ENCODE measurements around the gene SDC3.
"Not testable (repeated sequence)": the region's sequence is repeated elsewhere in the genome, so short reads cannot be mapped to it uniquely, and the experiment has no call there.

SDC3 gene

DNA sequence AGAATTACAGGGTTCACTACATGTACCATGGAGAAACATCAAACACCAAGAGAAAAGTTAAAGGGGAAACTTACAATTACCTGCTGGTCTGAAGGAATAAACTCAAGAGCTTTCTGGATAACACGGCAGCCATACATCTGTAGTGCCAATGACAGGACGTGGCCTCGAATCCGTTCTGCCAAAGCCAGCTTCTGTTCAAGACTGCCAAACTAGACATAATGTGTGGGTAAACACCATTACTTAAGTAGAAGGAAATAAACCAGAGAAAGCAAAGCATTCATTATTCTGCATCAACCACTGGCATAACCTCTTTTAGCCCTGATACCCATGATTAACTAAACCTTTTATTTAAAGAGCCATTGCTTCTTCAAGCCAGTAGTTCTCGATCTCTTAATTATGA, 41.5 kb upstream of the SDC3 start:
- ChIA-PET CTCF (no interaction called here), POLR2A (no interaction called here)

DNA sequence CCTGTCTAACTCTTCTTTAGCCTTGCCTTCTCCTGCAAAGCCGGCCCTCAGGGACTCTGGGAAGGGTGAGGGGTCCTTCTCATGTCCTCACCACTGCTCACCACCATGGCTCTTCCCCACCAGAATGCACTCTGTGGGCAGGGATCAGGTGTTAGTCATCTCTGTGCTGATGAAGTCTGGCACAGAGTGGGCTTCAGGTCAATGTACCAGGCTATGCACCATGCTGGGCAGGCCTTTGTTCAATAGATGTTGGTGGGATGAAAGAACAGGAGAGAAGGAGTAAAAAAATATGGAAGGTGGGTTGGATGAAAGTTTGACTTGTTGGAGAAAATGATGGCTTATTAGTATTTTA, 40.9 kb upstream of the SDC3 start:
- peaks cover 35 to 91% (median 66%) of the 10 kb centered on the region in 4 experiments for H3K36me3 ChIP-seq (ENCODE audit: control insufficient read depth in 4 of 4, insufficient read depth in 4 of 4, low read length in 3 of 4)
- H3K4me1 ChIP-seq (ENCODE audit: control extremely low read depth in 1 of 4, control insufficient read depth in 4 of 4, insufficient read depth in 4 of 4, low read length in 3 of 4); POLR2A ChIA-PET; DNase-seq; H3K9me3 ChIP-seq (ENCODE audit: control extremely low read depth in 1 of 5, control insufficient read depth in 4 of 5, insufficient read depth in 2 of 5, low read depth in 1 of 5, low read length in 4 of 5); H3K27ac ChIP-seq (ENCODE audit: insufficient read depth in 1 of 2, low read depth in 1 of 2, low read length in 2 of 2, poor library complexity in 1 of 2, severe bottlenecking in 2 of 2); H3K4me3 ChIP-seq (ENCODE audit: control insufficient read depth in 1 of 7, extremely low read depth in 1 of 7, insufficient read depth in 4 of 7, low read depth in 2 of 7, low read length in 6 of 7); CTCF ChIA-PET; H3K27me3 ChIP-seq (replicated peaks in 2 of 5; ENCODE audit: control insufficient read depth in 4 of 5, insufficient read depth in 5 of 5, low read length in 4 of 5): not testable (repeated sequence)
- WGBS (ENCODE audit: insufficient coverage): no CpG with 5 or more reads among the region's 1 CpG

More for the DNA sequence above, 41.5 kb upstream of the SDC3 start:
- H3K9me3 ChIP-seq (ENCODE audit: control extremely low read depth in 1 of 5, control insufficient read depth in 4 of 5, insufficient read depth in 2 of 5, low read depth in 1 of 5, low read length in 4 of 5): no peaks in the 10 kb centered on the region
- H3K4me1 ChIP-seq (ENCODE audit: control extremely low read depth in 1 of 4, control insufficient read depth in 4 of 4, insufficient read depth in 4 of 4, low read length in 3 of 4): no peaks in the 10 kb centered on the region
- no peak overlapping the region for H3K27ac ChIP-seq (ENCODE audit: insufficient read depth in 1 of 2, low read depth in 1 of 2, low read length in 2 of 2, poor library complexity in 1 of 2, severe bottlenecking in 2 of 2)
- 97% methylated on average over 5 of the region's 5 CpGs for WGBS (ENCODE audit: insufficient coverage)
- H3K4me3 ChIP-seq (ENCODE audit: control insufficient read depth in 1 of 7, extremely low read depth in 1 of 7, insufficient read depth in 4 of 7, low read depth in 2 of 7, low read length in 6 of 7): no peak overlapping the region
- H3K36me3 ChIP-seq (ENCODE audit: control insufficient read depth in 4 of 4, insufficient read depth in 4 of 4, low read length in 3 of 4): peaks cover 35 to 89% (median 64%) of the 10 kb centered on the region in 4 experiments
- no peak for DNase-seq
- no peaks in the 10 kb centered on the region for H3K27me3 ChIP-seq (replicated peaks in 2 of 5; ENCODE audit: control insufficient read depth in 4 of 5, insufficient read depth in 5 of 5, low read length in 4 of 5)

DNA sequence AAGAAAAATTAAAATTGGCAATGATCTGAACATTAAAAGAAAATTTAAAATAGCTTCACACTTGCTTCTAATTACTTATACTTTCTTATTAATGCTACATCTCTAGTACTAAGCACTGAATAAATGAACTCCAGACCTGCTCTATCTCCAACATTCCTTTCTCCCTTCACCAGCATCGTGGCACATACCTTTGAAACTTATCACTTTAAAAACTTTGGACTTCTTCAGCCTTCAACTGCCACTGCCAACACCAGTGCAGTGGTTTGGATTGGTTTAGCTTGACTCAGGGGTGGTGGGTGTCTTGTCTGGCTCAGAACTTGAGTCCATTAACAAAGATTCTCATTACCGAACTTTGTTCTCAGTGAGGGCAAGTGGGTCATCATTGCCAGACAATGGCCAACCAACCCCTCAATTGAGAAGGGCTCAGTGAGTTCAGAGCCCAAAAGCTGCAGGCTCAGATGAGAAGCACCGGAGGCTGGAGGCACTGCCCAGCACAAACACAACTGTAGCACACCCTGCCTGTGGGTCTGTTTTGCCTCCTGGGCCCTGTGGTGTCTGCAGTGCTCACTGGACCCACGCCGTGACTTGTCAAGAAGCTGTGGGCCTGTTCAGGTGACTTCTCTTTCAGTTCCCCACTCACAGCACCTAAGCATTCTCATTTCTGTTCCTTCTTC, 40.4 kb upstream of the SDC3 start:
- POLR2A ChIA-PET; H3K4me1 ChIP-seq (ENCODE audit: control extremely low read depth in 1 of 4, control insufficient read depth in 4 of 4, insufficient read depth in 4 of 4, low read length in 3 of 4); H3K4me3 ChIP-seq (ENCODE audit: control insufficient read depth in 1 of 7, extremely low read depth in 1 of 7, insufficient read depth in 4 of 7, low read depth in 2 of 7, low read length in 6 of 7); CTCF ChIA-PET; H3K9me3 ChIP-seq (ENCODE audit: control extremely low read depth in 1 of 5, control insufficient read depth in 4 of 5, insufficient read depth in 2 of 5, low read depth in 1 of 5, low read length in 4 of 5); H3K27me3 ChIP-seq (replicated peaks in 2 of 5; ENCODE audit: control insufficient read depth in 4 of 5, insufficient read depth in 5 of 5, low read length in 4 of 5); DNase-seq; H3K27ac ChIP-seq (ENCODE audit: insufficient read depth in 1 of 2, low read depth in 1 of 2, low read length in 2 of 2, poor library complexity in 1 of 2, severe bottlenecking in 2 of 2): not testable (repeated sequence)
- no CpG with 5 or more reads among the region's 5 CpGs for WGBS (ENCODE audit: insufficient coverage)
- H3K36me3 ChIP-seq (ENCODE audit: control insufficient read depth in 4 of 4, insufficient read depth in 4 of 4, low read length in 3 of 4): peaks cover 32 to 90% (median 67%) of the 10 kb centered on the region in 4 experiments

DNA sequence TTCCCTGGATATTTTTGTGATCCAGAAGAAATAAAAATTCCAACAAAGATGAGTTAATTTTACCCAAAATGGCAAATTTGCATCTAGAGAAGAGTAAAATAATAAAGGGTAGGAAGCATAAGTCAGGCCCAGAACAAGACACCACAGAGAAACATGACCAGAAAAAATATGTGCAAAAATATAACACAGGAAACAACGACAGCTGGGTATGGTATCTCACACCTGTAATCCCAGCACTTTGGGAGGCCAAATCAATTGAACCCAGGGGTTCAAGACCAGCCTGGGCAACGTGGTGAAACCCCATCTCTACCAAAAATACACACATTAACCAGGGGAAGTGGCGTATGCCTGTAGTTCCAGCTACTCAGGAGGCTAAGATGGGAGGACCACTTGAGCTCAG, 39.7 kb upstream of the SDC3 start:
- 100% methylated on average over 1 of the region's 3 CpGs for WGBS (ENCODE audit: insufficient coverage)
- H3K27ac ChIP-seq (ENCODE audit: insufficient read depth in 1 of 2, low read depth in 1 of 2, low read length in 2 of 2, poor library complexity in 1 of 2, severe bottlenecking in 2 of 2): no peak overlapping the region
- no peaks in the 10 kb centered on the region for H3K27me3 ChIP-seq (replicated peaks in 2 of 5; ENCODE audit: control insufficient read depth in 4 of 5, insufficient read depth in 5 of 5, low read length in 4 of 5)
- no peaks in the 10 kb centered on the region for H3K4me1 ChIP-seq (ENCODE audit: control extremely low read depth in 1 of 4, control insufficient read depth in 4 of 4, insufficient read depth in 4 of 4, low read length in 3 of 4)
- H3K4me3 ChIP-seq (ENCODE audit: control insufficient read depth in 1 of 7, extremely low read depth in 1 of 7, insufficient read depth in 4 of 7, low read depth in 2 of 7, low read length in 6 of 7): no peak overlapping the region
- no peaks in the 10 kb centered on the region for H3K9me3 ChIP-seq (ENCODE audit: control extremely low read depth in 1 of 5, control insufficient read depth in 4 of 5, insufficient read depth in 2 of 5, low read depth in 1 of 5, low read length in 4 of 5)
- H3K36me3 ChIP-seq (ENCODE audit: control insufficient read depth in 4 of 4, insufficient read depth in 4 of 4, low read length in 3 of 4): peaks cover 27 to 90% (median 64%) of the 10 kb centered on the region in 4 experiments
- DNase-seq: no peak
- ChIA-PET POLR2A (no interaction called here), CTCF (no interaction called here)

DNA sequence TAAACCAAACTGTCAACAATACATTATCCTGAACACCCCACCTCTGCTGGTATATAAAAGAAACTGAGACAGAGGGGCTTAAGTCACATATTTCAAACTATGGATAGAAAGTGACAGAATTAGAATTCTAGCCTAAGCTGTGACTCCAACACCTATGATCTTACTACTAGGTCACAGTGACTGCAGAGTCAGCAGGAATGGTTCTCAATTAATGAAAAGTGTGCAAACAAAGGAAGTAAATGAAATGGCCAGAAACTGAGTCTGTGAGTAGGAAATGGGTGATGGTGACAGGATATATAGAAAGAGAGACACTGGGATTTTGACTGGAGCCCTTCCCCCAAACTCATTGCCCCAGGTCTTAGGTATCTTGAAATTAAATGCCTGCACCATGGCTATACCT, 38.7 kb upstream of the SDC3 start:
- Histone ChIP-seq H3K27me3 (replicated peaks in 2 of 5; ENCODE audit: control insufficient read depth in 4 of 5, insufficient read depth in 5 of 5, low read length in 4 of 5) (no peaks in the 10 kb centered on the region), H3K9me3 (ENCODE audit: control extremely low read depth in 1 of 5, control insufficient read depth in 4 of 5, insufficient read depth in 2 of 5, low read depth in 1 of 5, low read length in 4 of 5) (no peaks in the 10 kb centered on the region), H3K4me1 (ENCODE audit: control extremely low read depth in 1 of 4, control insufficient read depth in 4 of 4, insufficient read depth in 4 of 4, low read length in 3 of 4) (no peaks in the 10 kb centered on the region), H3K4me3 (ENCODE audit: control insufficient read depth in 1 of 7, extremely low read depth in 1 of 7, insufficient read depth in 4 of 7, low read depth in 2 of 7, low read length in 6 of 7) (no peak overlapping the region), H3K27ac (ENCODE audit: insufficient read depth in 1 of 2, low read depth in 1 of 2, low read length in 2 of 2, poor library complexity in 1 of 2, severe bottlenecking in 2 of 2) (no peak overlapping the region), H3K36me3 (ENCODE audit: control insufficient read depth in 4 of 4, insufficient read depth in 4 of 4, low read length in 3 of 4) (peaks cover 26 to 87% (median 62%) of the 10 kb centered on the region in 4 experiments)
- POLR2A ChIA-PET: no interaction called here
- DNase-seq: no peak
- CTCF ChIA-PET: interaction anchor here (1.0 kb wide), 1 partner anchor 11 kb away, joined by 3 read pairs; no protein-coding TSS in a partner anchor

DNA sequence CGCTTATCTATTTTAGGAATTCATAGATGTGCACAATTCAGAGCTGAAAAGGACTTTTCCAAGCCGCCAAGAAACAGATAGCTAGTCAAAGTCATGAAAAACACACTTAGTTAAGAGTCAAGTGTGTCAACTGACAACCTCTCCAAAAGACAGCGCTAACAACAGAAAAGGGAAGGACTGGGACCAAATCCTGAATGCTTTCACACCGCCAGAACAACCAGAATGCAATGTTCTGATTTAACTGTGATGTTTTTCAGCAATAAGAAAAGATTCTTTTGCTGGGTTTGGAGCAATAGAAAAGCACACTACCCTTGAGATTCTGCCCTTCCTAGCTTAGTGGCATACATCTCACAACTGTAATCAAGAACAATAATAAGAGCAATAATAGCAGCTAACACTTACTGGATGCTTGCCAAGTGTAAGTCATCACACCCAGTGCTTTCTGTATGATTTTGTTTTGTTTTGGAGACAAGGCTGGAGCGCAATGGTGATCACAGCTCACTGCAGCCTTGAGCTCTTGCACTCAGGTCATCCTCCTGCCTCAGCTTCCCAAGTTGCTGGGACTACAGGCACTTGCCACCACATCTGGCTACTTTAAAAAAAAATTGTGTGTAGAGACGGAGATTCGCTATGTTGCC, 33.9 kb upstream of the SDC3 start:
- Histone ChIP-seq H3K36me3 (ENCODE audit: control insufficient read depth in 4 of 4, insufficient read depth in 4 of 4, low read length in 3 of 4) (peaks cover 10 to 86% (median 49%) of the 10 kb centered on the region in 4 experiments), H3K9me3 (ENCODE audit: control extremely low read depth in 1 of 5, control insufficient read depth in 4 of 5, insufficient read depth in 2 of 5, low read depth in 1 of 5, low read length in 4 of 5) (no peaks in the 10 kb centered on the region), H3K27ac (ENCODE audit: insufficient read depth in 1 of 2, low read depth in 1 of 2, low read length in 2 of 2, poor library complexity in 1 of 2, severe bottlenecking in 2 of 2) (no peak overlapping the region), H3K4me1 (ENCODE audit: control extremely low read depth in 1 of 4, control insufficient read depth in 4 of 4, insufficient read depth in 4 of 4, low read length in 3 of 4) (no peaks in the 10 kb centered on the region), H3K27me3 (replicated peaks in 2 of 5; ENCODE audit: control insufficient read depth in 4 of 5, insufficient read depth in 5 of 5, low read length in 4 of 5) (no peaks in the 10 kb centered on the region), H3K4me3 (ENCODE audit: control insufficient read depth in 1 of 7, extremely low read depth in 1 of 7, insufficient read depth in 4 of 7, low read depth in 2 of 7, low read length in 6 of 7) (no peak overlapping the region)
- ChIA-PET POLR2A (interaction anchor here (0.7 to 0.8 kb wide), 2 partner anchors 69 to 144 kb away, joined by 3 to 5 read pairs; no protein-coding TSS in a partner anchor), CTCF (interaction anchor here (0.7 to 3.9 kb wide), 3 partner anchors 10 to 44 kb away, joined by 3 to 14 read pairs (median 7); no protein-coding TSS in a partner anchor)
- DNase-seq: no peak
- 100% methylated on average over 3 of the region's 7 CpGs for WGBS (ENCODE audit: insufficient coverage)

DNA sequence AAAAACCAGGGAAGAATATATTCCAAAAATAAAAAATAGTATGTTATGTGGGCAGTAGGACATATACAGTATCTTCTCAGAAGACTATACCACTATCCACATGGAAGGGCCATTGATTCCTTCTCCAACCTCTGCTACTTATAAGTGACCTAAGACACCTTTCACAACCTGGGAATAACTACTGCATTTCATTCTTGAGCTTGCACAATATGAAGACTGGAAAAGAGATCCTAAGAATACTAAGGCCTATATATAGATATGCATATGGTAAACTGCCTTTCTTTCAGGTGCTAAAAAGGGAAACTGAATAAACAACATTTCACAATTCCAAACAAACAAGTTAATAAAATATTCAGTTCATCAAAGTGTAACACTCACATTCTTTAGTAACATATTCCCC, 32.0 kb upstream of the SDC3 start:
- ChIA-PET POLR2A (interaction anchor here (0.6 to 0.7 kb wide), 2 partner anchors 44 to 433 kb away, joined by 3 to 4 read pairs; no protein-coding TSS in a partner anchor), CTCF (interaction anchor here (3.9 kb wide), 1 partner anchor 11 kb away, joined by 14 read pairs; no protein-coding TSS in a partner anchor)
- no peak for DNase-seq
- H3K4me1 ChIP-seq (ENCODE audit: control extremely low read depth in 1 of 4, control insufficient read depth in 4 of 4, insufficient read depth in 4 of 4, low read length in 3 of 4): no peaks in the 10 kb centered on the region
- no peaks in the 10 kb centered on the region for H3K9me3 ChIP-seq (ENCODE audit: control extremely low read depth in 1 of 5, control insufficient read depth in 4 of 5, insufficient read depth in 2 of 5, low read depth in 1 of 5, low read length in 4 of 5)
- peaks cover 13 to 85% (median 56%) of the 10 kb centered on the region in 4 experiments for H3K36me3 ChIP-seq (ENCODE audit: control insufficient read depth in 4 of 4, insufficient read depth in 4 of 4, low read length in 3 of 4)
- H3K27ac ChIP-seq (ENCODE audit: insufficient read depth in 1 of 2, low read depth in 1 of 2, low read length in 2 of 2, poor library complexity in 1 of 2, severe bottlenecking in 2 of 2): no peak overlapping the region
- H3K27me3 ChIP-seq (replicated peaks in 2 of 5; ENCODE audit: control insufficient read depth in 4 of 5, insufficient read depth in 5 of 5, low read length in 4 of 5): no peaks in the 10 kb centered on the region
- H3K4me3 ChIP-seq (ENCODE audit: control insufficient read depth in 1 of 7, extremely low read depth in 1 of 7, insufficient read depth in 4 of 7, low read depth in 2 of 7, low read length in 6 of 7): no peak overlapping the region

Data from common myeloid progenitor, CD34-positive (primary cell).